Loucy (cell line): ENCODE data around the gene CDK6.

ENCODE experiments used
- H2AFZ ChIP-seq: fragments of 200-600 bp; sonication (generic); 2 replicates; pipeline ENCODE4 v1.6.0; 2016; ENCODE audit warnings: antibody characterized with exemption, mild to moderate bottlenecking, low read length, moderate library complexity
- H3F3A ChIP-seq: fragments of 200-600 bp; 2 replicates; pipeline ENCODE4 v1.6.0; 2016; ENCODE audit warnings: antibody characterized with exemption, low read depth, mild to moderate bottlenecking
- H3K27me3 ChIP-seq: fragments of 200-600 bp; sonication (generic); 2 replicates; pipeline ENCODE4 v1.6.1; 2014; ENCODE audit warnings: low read length, mild to moderate bottlenecking; ENCODE audit not compliant: insufficient read depth, poor library complexity, severe bottlenecking
- H3K36me3 ChIP-seq: fragments of 200-600 bp; sonication (generic); 2 replicates; pipeline ENCODE4 v1.6.1; 2016; ENCODE audit warnings: low read length; ENCODE audit not compliant: insufficient read depth
- H3K4me1 ChIP-seq: fragments of 200-600 bp; sonication (generic); 2 replicates; pipeline ENCODE4 v1.5.1; 2014; ENCODE audit warnings: low read length, mild to moderate bottlenecking; ENCODE audit not compliant: insufficient read depth, poor library complexity, severe bottlenecking
- H3K4me2 ChIP-seq: fragments of 200-600 bp; sonication (generic); 2 replicates; pipeline ENCODE4 v1.6.0; 2014; ENCODE audit warnings: antibody characterized with exemption, low read length, low read depth, mild to moderate bottlenecking; ENCODE audit not compliant: poor library complexity, severe bottlenecking
- H3K4me3 ChIP-seq: fragments of 200-600 bp; sonication (generic); 2 replicates; pipeline ENCODE4 v1.5.1; 2014; ENCODE audit warnings: low read length, mild to moderate bottlenecking, mixed read lengths; ENCODE audit not compliant: poor library complexity, severe bottlenecking
- H3K79me2 ChIP-seq: fragments of 200-600 bp; sonication (generic); 2 replicates; pipeline ENCODE4 v1.6.1; 2014; ENCODE audit warnings: low read length; ENCODE audit not compliant: insufficient read depth
- H3K9ac ChIP-seq: fragments of 200-600 bp; sonication (generic); 2 replicates; pipeline ENCODE4 v1.6.0; 2014; ENCODE audit warnings: mild to moderate bottlenecking, low read depth, low read length, moderate library complexity; ENCODE audit not compliant: poor library complexity, severe bottlenecking
- H3K9me2 ChIP-seq: fragments of 200-600 bp; sonication (generic); replicated peaks from 2 replicates; pipeline ENCODE4 v1.6.1; 2016; ENCODE audit warnings: low read depth, low read length, mixed read lengths
- H3K9me3 ChIP-seq: fragments of 200-600 bp; sonication (generic); 2 replicates; pipeline ENCODE4 v1.6.1; 2014; ENCODE audit warnings: mild to moderate bottlenecking, antibody characterized with exemption, low read length, low read depth; ENCODE audit not compliant: insufficient read depth
- H4K20me1 ChIP-seq: fragments of 200-600 bp; sonication (generic); 2 replicates; pipeline ENCODE4 v1.6.0; 2014; ENCODE audit warnings: antibody characterized with exemption, low read length, mild to moderate bottlenecking; ENCODE audit not compliant: insufficient read depth, poor library complexity, severe bottlenecking
- EZH2phosphoT487 ChIP-seq: fragments of 200-600 bp; IDR thresholded peaks from 2 replicates; pipeline ENCODE4 v1.6.1; 2018; ENCODE audit warnings: antibody characterized with exemption, mild to moderate bottlenecking, moderate library complexity, borderline replicate concordance
- TF ChIP-seq, protein P1 (sequence below): fragments of 200-600 bp; sonication (generic); conservative IDR thresholded peaks from 2 replicates; pipeline ENCODE4 v1.5.1; 2014; ENCODE audit warnings: mild to moderate bottlenecking, antibody characterized with exemption, low read length

CDK6 gene

DNA sequence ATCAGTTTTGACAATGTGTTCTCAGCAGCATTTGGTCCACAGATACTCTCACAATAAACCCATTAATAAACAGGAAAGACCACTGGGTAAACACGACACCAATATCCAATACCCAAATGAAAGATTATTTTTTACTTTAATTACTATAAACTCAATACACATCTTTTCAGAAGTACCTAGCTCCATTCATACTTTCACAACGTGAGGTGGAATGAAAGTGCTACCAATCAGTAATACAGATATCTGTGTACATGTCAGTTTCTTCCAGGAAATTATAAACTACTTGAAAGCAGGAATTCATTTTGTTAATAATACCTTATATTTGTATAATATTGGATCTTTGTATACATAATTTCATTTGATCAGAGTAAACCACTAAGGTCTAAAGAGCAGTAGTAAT is 11.9 kb downstream of the CDK6 start:
- TF ChIP-seq, protein P1, sequence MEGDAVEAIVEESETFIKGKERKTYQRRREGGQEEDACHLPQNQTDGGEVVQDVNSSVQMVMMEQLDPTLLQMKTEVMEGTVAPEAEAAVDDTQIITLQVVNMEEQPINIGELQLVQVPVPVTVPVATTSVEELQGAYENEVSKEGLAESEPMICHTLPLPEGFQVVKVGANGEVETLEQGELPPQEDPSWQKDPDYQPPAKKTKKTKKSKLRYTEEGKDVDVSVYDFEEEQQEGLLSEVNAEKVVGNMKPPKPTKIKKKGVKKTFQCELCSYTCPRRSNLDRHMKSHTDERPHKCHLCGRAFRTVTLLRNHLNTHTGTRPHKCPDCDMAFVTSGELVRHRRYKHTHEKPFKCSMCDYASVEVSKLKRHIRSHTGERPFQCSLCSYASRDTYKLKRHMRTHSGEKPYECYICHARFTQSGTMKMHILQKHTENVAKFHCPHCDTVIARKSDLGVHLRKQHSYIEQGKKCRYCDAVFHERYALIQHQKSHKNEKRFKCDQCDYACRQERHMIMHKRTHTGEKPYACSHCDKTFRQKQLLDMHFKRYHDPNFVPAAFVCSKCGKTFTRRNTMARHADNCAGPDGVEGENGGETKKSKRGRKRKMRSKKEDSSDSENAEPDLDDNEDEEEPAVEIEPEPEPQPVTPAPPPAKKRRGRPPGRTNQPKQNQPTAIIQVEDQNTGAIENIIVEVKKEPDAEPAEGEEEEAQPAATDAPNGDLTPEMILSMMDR, result no peak
- TF ChIP-seq EZH2phosphoT487, result no peak
- 0 out of 2 replicates have a peak, but pooled peaks cover 6% of the 10 kb centered on the region for H3F3A ChIP-seq
- H3K9me2 ChIP-seq, result no peaks in the 10 kb centered on the region
- no peaks in the 10 kb centered on the region for H3K9me3 ChIP-seq
- H3K27me3 ChIP-seq, result peaks cover 8% of the 10 kb centered on the region
- peaks cover 98% of the 10 kb centered on the region for H4K20me1 ChIP-seq
- H3K9ac ChIP-seq, result peak overlapping the region; percentile 98
- peaks cover 100% of the 10 kb centered on the region for H3K79me2 ChIP-seq
- peaks cover 81% of the 10 kb centered on the region for H3K36me3 ChIP-seq
- no peak overlapping the region for H2AFZ ChIP-seq
- peaks cover 86% of the 10 kb centered on the region for H3K4me1 ChIP-seq
- peak overlapping the region; percentile 90 for H3K4me2 ChIP-seq
- peak overlapping the region; percentile 87 for H3K4me3 ChIP-seq

DNA sequence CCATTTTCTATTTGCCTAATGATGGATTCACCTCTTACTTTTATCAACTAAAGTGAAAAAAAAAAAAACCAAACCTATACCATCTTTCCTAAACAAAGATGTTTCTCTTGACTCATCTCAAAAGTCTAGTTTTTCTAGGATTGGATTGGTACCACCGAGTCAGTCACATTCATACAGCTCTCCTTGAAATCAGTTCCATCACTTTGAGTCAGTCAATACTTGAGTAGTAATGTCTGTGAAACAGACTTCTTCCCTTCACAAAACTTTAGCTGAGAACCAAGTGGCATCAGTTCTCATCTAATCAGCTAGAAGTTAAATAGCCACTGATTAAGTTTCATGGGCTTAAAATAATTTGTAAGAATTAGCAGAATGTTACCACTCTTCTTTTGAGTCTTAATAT is 13.3 kb downstream of the CDK6 start:
- peaks cover 82% of the 10 kb centered on the region for H3K36me3 ChIP-seq
- peaks cover 83% of the 10 kb centered on the region for H3K4me1 ChIP-seq
- H3K9me3 ChIP-seq, result no peaks in the 10 kb centered on the region
- peak overlapping the region; percentile 90 for H3K4me2 ChIP-seq
- peaks cover 100% of the 10 kb centered on the region for H3K79me2 ChIP-seq
- H4K20me1 ChIP-seq, result peaks cover 98% of the 10 kb centered on the region
- peak overlapping the region; percentile 98 for H3K9ac ChIP-seq
- no peaks in the 10 kb centered on the region for H3K27me3 ChIP-seq
- TF ChIP-seq EZH2phosphoT487, result no peak
- H3F3A ChIP-seq, result 0 out of 2 replicates have a peak, but pooled peaks cover 6% of the 10 kb centered on the region
- peak overlapping the region; percentile 87 for H3K4me3 ChIP-seq
- H2AFZ ChIP-seq, result no peak overlapping the region
- no peaks in the 10 kb centered on the region for H3K9me2 ChIP-seq

DNA sequence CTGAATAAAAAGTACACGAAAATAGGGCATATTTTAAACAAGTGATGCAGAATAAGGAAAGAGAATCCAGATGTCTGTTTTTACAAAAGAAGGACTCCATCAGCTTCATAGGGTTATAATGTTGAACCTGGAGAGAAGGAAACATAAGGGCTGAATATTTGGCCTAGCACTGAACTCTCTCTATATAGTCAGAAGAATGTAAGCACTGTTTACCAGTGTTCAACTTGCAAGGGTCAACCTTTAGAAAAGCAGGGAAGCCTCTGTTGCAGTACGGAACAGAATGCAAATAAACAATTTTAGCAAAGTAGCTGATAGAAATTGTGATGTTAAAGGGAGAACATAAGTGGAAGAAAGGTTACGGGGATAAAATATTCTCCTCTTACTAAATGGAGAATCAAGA is 16.2 kb downstream of the CDK6 start:
- peaks cover 13% of the 10 kb centered on the region; the same call in 1 of the 2 replicates for H3F3A ChIP-seq
- peak overlapping the region; percentile 90 for H3K4me2 ChIP-seq
- peaks cover 100% of the 10 kb centered on the region for H4K20me1 ChIP-seq

More for the DNA sequence above, 16.2 kb downstream of the CDK6 start:
- H3K4me1 ChIP-seq, result peaks cover 83% of the 10 kb centered on the region
- H3K9ac ChIP-seq, result no peak overlapping the region
- peaks cover 79% of the 10 kb centered on the region for H3K36me3 ChIP-seq
- TF ChIP-seq EZH2phosphoT487, result no peak
- TF ChIP-seq, protein P1, result no peak
- no peak overlapping the region for H2AFZ ChIP-seq
- peak overlapping the region; percentile 87 for H3K4me3 ChIP-seq
- H3K27me3 ChIP-seq, result peaks cover 7% of the 10 kb centered on the region
- peaks cover 10% of the 10 kb centered on the region for H3K9me3 ChIP-seq
- peaks cover 100% of the 10 kb centered on the region for H3K79me2 ChIP-seq
- no peaks in the 10 kb centered on the region for H3K9me2 ChIP-seq
